ENCODE results near the gene USH2A. TPM values are rescaled to one million over a fixed set of nuclear protein-coding genes. Genes with fewer than 3 reads are reported as not detected.

USH2A gene
- total RNA-seq = under 1 TPM; 0.10 to 0.85 (median 0.49) TPM

- Histone ChIP-seq H3K27ac (no peak within 1 kb of the TSS), H3K4me1 (replicated peaks in 1 of 2) (peaks cover 12 to 14% of the 10 kb centered on the region in 2 donors), H3K4me3 (no peak within 1 kb of the TSS)
- WGBS, 10 experiments = 4 to 80% (median 30%) methylated on average over 1 to 5 of the region's 5 CpGs; no CpG with 5 or more reads in 1 of the 10 experiments
- peak in 5 of 8 experiments; percentile 83 to 98 (median 96) for ATAC-seq (replicated peaks in 6 of 8)
- in situ Hi-C loops (cut with MboI; ENCODE audit: low pct_unique_long_range_greater_than_20kb in 2 of 9, low sequenced_read_pairs in 9 of 9, unreplicated experiment in 9 of 9) = no loop called here
Observed at GRCh38 chr1:216422821-216423520, at the start of gene USH2A. Gene USH2A, minus strand, starts transcription at chr1:216423448. Its CDS starts 1,112 bp downstream, at chr1:216422336.

- no peak overlapping the region for H3K4me3 ChIP-seq
- no peak for ATAC-seq (replicated peaks in 6 of 8)
- H3K4me1 ChIP-seq (replicated peaks in 1 of 2) = peaks cover 3 to 4% of the 10 kb centered on the region in 2 donors
- WGBS, 10 experiments = 27 to 94% (median 69%) methylated on average over 1 to 3 of the region's 3 CpGs
- H3K27ac ChIP-seq = no peak overlapping the region
- in situ Hi-C loops (cut with MboI; ENCODE audit: low pct_unique_long_range_greater_than_20kb in 2 of 9, low sequenced_read_pairs in 9 of 9, unreplicated experiment in 9 of 9) = no loop called here
Observed at GRCh38 chr1:216466162-216466801, 43.0 kb upstream of the USH2A start.

GRCh38 chr1:216464489-216464888, 41.2 kb upstream of the USH2A start:
- in situ Hi-C loops (cut with MboI; ENCODE audit: low pct_unique_long_range_greater_than_20kb in 2 of 9, low sequenced_read_pairs in 9 of 9, unreplicated experiment in 9 of 9) = no loop called here

GRCh38 chr1:216462066-216462775, 39.0 kb upstream of the USH2A start:
- Histone ChIP-seq H3K27ac (no peak overlapping the region), H3K4me3 (no peak overlapping the region), H3K4me1 (replicated peaks in 1 of 2) (no peaks in the 10 kb centered on the region)
- no peak for ATAC-seq (replicated peaks in 6 of 8)
- in situ Hi-C loops (cut with MboI; ENCODE audit: low pct_unique_long_range_greater_than_20kb in 2 of 9, low sequenced_read_pairs in 9 of 9, unreplicated experiment in 9 of 9) = no loop called here
- WGBS, 10 experiments = 3 to 91% (median 78%) methylated on average over 2 to 3 of the region's 3 CpGs; no CpG with 5 or more reads in 1 of the 10 experiments

More at GRCh38 chr1:216464489-216464888, 41.2 kb upstream of the USH2A start:
- Histone ChIP-seq H3K27ac (no peak overlapping the region), H3K4me1 (replicated peaks in 1 of 2) (peaks cover 3 to 4% of the 10 kb centered on the region in 2 donors), H3K4me3 (no peak overlapping the region)
- no peak for ATAC-seq (replicated peaks in 6 of 8)
- WGBS, 10 experiments = 14 to 100% (median 82%) methylated on average over 1 of the region's 1 CpG; no CpG with 5 or more reads in 2 of the 10 experiments

- Histone ChIP-seq H3K4me1 (replicated peaks in 1 of 2) (no peaks in the 10 kb centered on the region), H3K27ac (no peak overlapping the region), H3K4me3 (no peak overlapping the region)
- in situ Hi-C loops (cut with MboI; ENCODE audit: low pct_unique_long_range_greater_than_20kb in 2 of 9, low sequenced_read_pairs in 9 of 9, unreplicated experiment in 9 of 9) = no loop called here
- ATAC-seq (replicated peaks in 6 of 8) = no peak
Observed at GRCh38 chr1:216461466-216461865, 38.2 kb upstream of the USH2A start.

- peak in 4 of 8 experiments; percentile 26 to 66 (median 54) for ATAC-seq (replicated peaks in 6 of 8)
- Histone ChIP-seq H3K27ac (no peak overlapping the region), H3K4me3 (no peak overlapping the region), H3K4me1 (replicated peaks in 1 of 2) (no peaks in the 10 kb centered on the region)
- in situ Hi-C loops (cut with MboI; ENCODE audit: low pct_unique_long_range_greater_than_20kb in 2 of 9, low sequenced_read_pairs in 9 of 9, unreplicated experiment in 9 of 9) = no loop called here
- WGBS, 10 experiments = 7 to 100% (median 77%) methylated on average over 1 to 3 of the region's 3 CpGs
Observed at GRCh38 chr1:216459651-216460207, 36.5 kb upstream of the USH2A start.

GRCh38 chr1:216458812-216459211, 35.6 kb upstream of the USH2A start:
- H3K27ac ChIP-seq = no peak overlapping the region
- peaks cover 0 to 1% of the 10 kb centered on the region in 2 donors for H3K4me1 ChIP-seq (replicated peaks in 1 of 2)
- in situ Hi-C loops (cut with MboI; ENCODE audit: low pct_unique_long_range_greater_than_20kb in 2 of 9, low sequenced_read_pairs in 9 of 9, unreplicated experiment in 9 of 9) = no loop called here
- no peak overlapping the region for H3K4me3 ChIP-seq
- peak in 4 of 8 experiments; percentile 39 to 73 (median 50) for ATAC-seq (replicated peaks in 6 of 8)

- Histone ChIP-seq H3K4me3 (no peak overlapping the region), H3K27ac (no peak overlapping the region), H3K4me1 (replicated peaks in 1 of 2) (peaks cover 0 to 4% of the 10 kb centered on the region in 2 donors)
- in situ Hi-C loops (cut with MboI; ENCODE audit: low pct_unique_long_range_greater_than_20kb in 2 of 9, low sequenced_read_pairs in 9 of 9, unreplicated experiment in 9 of 9) = no loop called here
- no peak for ATAC-seq (replicated peaks in 6 of 8)
Observed at GRCh38 chr1:216457356-216457755, 34.1 kb upstream of the USH2A start.

GRCh38 chr1:216456682-216457081, 33.4 kb upstream of the USH2A start:
- 0 to 100% (median 79%) methylated on average over 1 to 3 of the region's 3 CpGs; no CpG with 5 or more reads in 3 of the 10 experiments for WGBS, 10 experiments

GRCh38 chr1:216453777-216454176, 30.5 kb upstream of the USH2A start:
- 5 to 100% (median 17%) methylated on average over 1 to 2 of the region's 2 CpGs; no CpG with 5 or more reads in 1 of the 10 experiments for WGBS, 10 experiments
- ATAC-seq (replicated peaks in 6 of 8) = peak in 1 of 8 experiments; percentile 47
- H3K27ac ChIP-seq = no peak overlapping the region
- peaks cover 0 to 4% of the 10 kb centered on the region in 2 donors for H3K4me1 ChIP-seq (replicated peaks in 1 of 2)
- in situ Hi-C loops (cut with MboI; ENCODE audit: low pct_unique_long_range_greater_than_20kb in 2 of 9, low sequenced_read_pairs in 9 of 9, unreplicated experiment in 9 of 9) = no loop called here
- no peak overlapping the region for H3K4me3 ChIP-seq

More at GRCh38 chr1:216456682-216457081, 33.4 kb upstream of the USH2A start:
- in situ Hi-C loops (cut with MboI; ENCODE audit: low pct_unique_long_range_greater_than_20kb in 2 of 9, low sequenced_read_pairs in 9 of 9, unreplicated experiment in 9 of 9) = no loop called here
- Histone ChIP-seq H3K4me1 (replicated peaks in 1 of 2) (peaks cover 0 to 4% of the 10 kb centered on the region in 2 donors), H3K27ac (no peak overlapping the region), H3K4me3 (no peak overlapping the region)
- ATAC-seq (replicated peaks in 6 of 8) = peak in 7 of 8 experiments; percentile 51 to 85 (median 57)

GRCh38 chr1:216450227-216450626, 27.0 kb upstream of the USH2A start:
- Histone ChIP-seq H3K4me1 (replicated peaks in 1 of 2) (peaks cover 0 to 4% of the 10 kb centered on the region in 2 donors), H3K4me3 (no peak overlapping the region), H3K27ac (no peak overlapping the region)
- peak in 4 of 8 experiments; percentile 31 to 72 (median 56) for ATAC-seq (replicated peaks in 6 of 8)
- WGBS, 10 experiments = 0 to 92% (median 72%) methylated on average over 1 to 3 of the region's 3 CpGs; no CpG with 5 or more reads in 1 of the 10 experiments
- in situ Hi-C loops (cut with MboI; ENCODE audit: low pct_unique_long_range_greater_than_20kb in 2 of 9, low sequenced_read_pairs in 9 of 9, unreplicated experiment in 9 of 9) = no loop called here

GRCh38 chr1:216448011-216448510, 24.8 kb upstream of the USH2A start:
- Histone ChIP-seq H3K4me3 (no peak overlapping the region), H3K4me1 (replicated peaks in 1 of 2) (no peaks in the 10 kb centered on the region), H3K27ac (no peak overlapping the region)
- peak in 1 of 8 experiments; percentile 82 for ATAC-seq (replicated peaks in 6 of 8)
- in situ Hi-C loops (cut with MboI; ENCODE audit: low pct_unique_long_range_greater_than_20kb in 2 of 9, low sequenced_read_pairs in 9 of 9, unreplicated experiment in 9 of 9) = no loop called here

- 0 to 95% (median 85%) methylated on average over 2 to 5 of the region's 5 CpGs for WGBS, 10 experiments
- Histone ChIP-seq H3K4me3 (no peak overlapping the region), H3K27ac (no peak overlapping the region), H3K4me1 (replicated peaks in 1 of 2) (no peaks in the 10 kb centered on the region)
- in situ Hi-C loops (cut with MboI; ENCODE audit: low pct_unique_long_range_greater_than_20kb in 2 of 9, low sequenced_read_pairs in 9 of 9, unreplicated experiment in 9 of 9) = no loop called here
- no peak for ATAC-seq (replicated peaks in 6 of 8)
Observed at GRCh38 chr1:216437603-216438002, 14.4 kb upstream of the USH2A start.

Measured in motor neuron (in vitro differentiated cells).